ENCODE data around the gene CHTOP.
"Not testable (repeated sequence)": the region's sequence is repeated elsewhere in the genome, so short reads cannot be mapped to it uniquely, and the experiment has no call there.

The CHTOP gene

DNA sequence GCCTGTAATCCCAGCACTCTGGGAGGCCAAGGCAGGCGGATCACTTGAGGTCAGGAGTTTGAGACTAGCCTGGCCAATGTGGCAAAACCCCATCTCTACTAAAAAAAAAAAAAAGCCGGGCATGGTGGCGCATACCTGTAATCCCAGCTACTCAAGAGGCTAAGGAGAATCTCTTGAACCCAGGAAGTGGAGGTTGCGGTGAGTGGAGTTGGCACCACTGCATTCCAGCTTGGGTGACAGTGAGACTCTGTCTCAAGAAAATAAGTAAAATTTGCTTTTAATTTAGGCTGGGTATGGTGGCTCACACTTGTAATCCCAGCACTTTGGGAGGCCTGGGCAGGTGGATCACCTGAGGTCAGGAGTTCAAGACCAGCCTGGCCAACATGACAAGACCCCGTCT is 6.3 kb downstream of the CHTOP start:
- H3K36me3 ChIP-seq (ENCODE audit: control insufficient read depth in 1 of 2, insufficient read depth in 2 of 2, low read length in 2 of 2) = peaks cover 47 to 66% of the 10 kb centered on the region in 2 experiments
- H3K4me3 ChIP-seq (ENCODE audit: low read depth, low read length); H4K8ac ChIP-seq (ENCODE audit: low read depth, low read length); H2AFZ ChIP-seq (ENCODE audit: insufficient read depth, low read length, poor library complexity); H3K23ac ChIP-seq (ENCODE audit: low read length); H4K12ac ChIP-seq (ENCODE audit: low read depth, low read length); H3K14ac ChIP-seq (ENCODE audit: low read length); H2BK5ac ChIP-seq (ENCODE audit: low read depth, low read length, poor library complexity); H3K79me2 ChIP-seq (ENCODE audit: control insufficient read depth, insufficient read depth, low read length, poor library complexity); H3K27ac ChIP-seq (ENCODE audit: low read depth, low read length); H3K79me1 ChIP-seq (ENCODE audit: low read length); H2AK5ac ChIP-seq (ENCODE audit: low read length); H3K4me2 ChIP-seq (ENCODE audit: low read length); H3K9ac ChIP-seq (ENCODE audit: low read length); H3K18ac ChIP-seq (ENCODE audit: low read length); H2BK12ac ChIP-seq (ENCODE audit: low read length); H3K9me3 ChIP-seq (ENCODE audit: insufficient read depth, low read depth, low read length); H3K27me3 ChIP-seq (ENCODE audit: insufficient read depth, low read length); H2BK120ac ChIP-seq (ENCODE audit: insufficient read depth, low read length, poor library complexity); H3K4me1 ChIP-seq (ENCODE audit: control insufficient read depth in 1 of 2, insufficient read depth in 2 of 2, low read length in 2 of 2); DNase-seq; H4K91ac ChIP-seq (ENCODE audit: low read depth, low read length): not testable (repeated sequence)
- H3K4ac ChIP-seq (ENCODE audit: low read depth, low read length) = peak overlapping the region; percentile 49
- WGBS (ENCODE audit: extremely low coverage, insufficient coverage, insufficient read length) = no CpG with 5 or more reads among the region's 5 CpGs

DNA sequence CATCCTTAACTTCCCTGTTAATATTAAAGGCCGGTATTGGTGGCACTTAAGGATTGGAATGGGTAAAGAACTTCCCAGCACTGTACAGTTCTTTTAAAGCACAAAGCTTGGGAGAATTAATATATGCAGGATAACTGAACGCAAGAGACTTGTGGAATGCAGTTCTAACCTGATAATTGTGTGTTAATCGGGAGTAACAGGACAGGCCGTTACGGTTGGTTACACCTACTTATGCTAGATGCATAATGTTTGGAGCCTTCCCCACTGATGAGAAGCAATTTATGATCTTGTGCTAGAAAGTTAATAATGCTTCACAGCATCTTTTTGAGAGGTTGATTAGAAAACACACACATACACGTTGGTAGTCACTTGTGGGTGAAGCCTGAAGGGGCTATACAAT is 7.0 kb downstream of the CHTOP start:
- Histone ChIP-seq H3K27ac (ENCODE audit: low read depth, low read length) (no peak overlapping the region), H2BK12ac (ENCODE audit: low read length) (no peak overlapping the region), H3K4ac (ENCODE audit: low read depth, low read length) (peak overlapping the region; percentile 44), H4K8ac (ENCODE audit: low read depth, low read length) (no peak overlapping the region), H2BK5ac (ENCODE audit: low read depth, low read length, poor library complexity) (no peak overlapping the region), H3K4me3 (ENCODE audit: low read depth, low read length) (no peak overlapping the region), H3K27me3 (ENCODE audit: insufficient read depth, low read length) (no peaks in the 10 kb centered on the region), H2AFZ (ENCODE audit: insufficient read depth, low read length, poor library complexity) (no peak overlapping the region), H4K91ac (ENCODE audit: low read depth, low read length) (no peak overlapping the region), H3K79me2 (ENCODE audit: control insufficient read depth, insufficient read depth, low read length, poor library complexity) (peaks cover 3% of the 10 kb centered on the region), H3K79me1 (ENCODE audit: low read length) (no peaks in the 10 kb centered on the region), H3K14ac (ENCODE audit: low read length) (no peak overlapping the region), H4K12ac (ENCODE audit: low read depth, low read length) (no peak overlapping the region), H3K9ac (ENCODE audit: low read length) (no peak overlapping the region), H3K4me1 (ENCODE audit: control insufficient read depth in 1 of 2, insufficient read depth in 2 of 2, low read length in 2 of 2) (no peaks in the 10 kb centered on the region), H3K4me2 (ENCODE audit: low read length) (no peak overlapping the region), H3K36me3 (ENCODE audit: control insufficient read depth in 1 of 2, insufficient read depth in 2 of 2, low read length in 2 of 2) (peaks cover 45 to 71% of the 10 kb centered on the region in 2 experiments), H2AK5ac (ENCODE audit: low read length) (no peak overlapping the region), H3K9me3 (ENCODE audit: insufficient read depth, low read depth, low read length) (no peaks in the 10 kb centered on the region), H2BK120ac (ENCODE audit: insufficient read depth, low read length, poor library complexity) (no peak overlapping the region), H3K23ac (ENCODE audit: low read length) (no peak overlapping the region), H3K18ac (ENCODE audit: low read length) (no peak overlapping the region)
- no CpG with 5 or more reads among the region's 6 CpGs for WGBS (ENCODE audit: extremely low coverage, insufficient coverage, insufficient read length)
- DNase-seq = no peak

DNA sequence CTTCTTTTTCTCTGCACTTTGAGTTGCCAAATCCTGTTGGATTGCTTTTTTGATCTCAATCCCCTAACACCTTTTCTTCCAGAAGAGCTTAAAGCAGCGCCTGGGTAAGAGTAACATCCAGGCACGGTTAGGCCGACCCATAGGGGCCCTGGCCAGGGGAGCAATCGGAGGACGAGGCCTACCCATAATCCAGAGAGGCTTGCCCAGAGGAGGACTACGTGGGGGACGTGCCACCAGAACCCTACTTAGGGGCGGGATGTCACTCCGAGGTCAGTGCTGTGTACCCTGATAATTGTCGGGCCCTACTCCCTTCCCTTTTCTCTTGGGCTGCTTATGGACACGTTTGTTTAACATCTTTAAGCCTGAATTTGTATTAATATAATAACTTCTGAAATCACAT is 8.3 kb downstream of the CHTOP start:
- no peak overlapping the region for H4K91ac ChIP-seq (ENCODE audit: low read depth, low read length)
- no peak overlapping the region for H4K8ac ChIP-seq (ENCODE audit: low read depth, low read length)
- H3K27ac ChIP-seq (ENCODE audit: low read depth, low read length) = no peak overlapping the region
- no peak overlapping the region for H2BK12ac ChIP-seq (ENCODE audit: low read length)
- H3K79me2 ChIP-seq (ENCODE audit: control insufficient read depth, insufficient read depth, low read length, poor library complexity) = no peaks in the 10 kb centered on the region
- H2BK120ac ChIP-seq (ENCODE audit: insufficient read depth, low read length, poor library complexity) = no peak overlapping the region
- H3K4me3 ChIP-seq (ENCODE audit: low read depth, low read length) = no peak overlapping the region
- H3K4me1 ChIP-seq (ENCODE audit: control insufficient read depth in 1 of 2, insufficient read depth in 2 of 2, low read length in 2 of 2) = no peaks in the 10 kb centered on the region
- peaks cover 40 to 67% of the 10 kb centered on the region in 2 experiments for H3K36me3 ChIP-seq (ENCODE audit: control insufficient read depth in 1 of 2, insufficient read depth in 2 of 2, low read length in 2 of 2)
- no peaks in the 10 kb centered on the region for H3K27me3 ChIP-seq (ENCODE audit: insufficient read depth, low read length)
- no peak overlapping the region for H3K14ac ChIP-seq (ENCODE audit: low read length)
- H2AFZ ChIP-seq (ENCODE audit: insufficient read depth, low read length, poor library complexity) = no peak overlapping the region
- no peak overlapping the region for H2BK5ac ChIP-seq (ENCODE audit: low read depth, low read length, poor library complexity)
- peak overlapping the region; percentile 46 for H3K18ac ChIP-seq (ENCODE audit: low read length)
- H3K9ac ChIP-seq (ENCODE audit: low read length) = no peak overlapping the region
- no peaks in the 10 kb centered on the region for H3K79me1 ChIP-seq (ENCODE audit: low read length)
- no peak overlapping the region for H3K4me2 ChIP-seq (ENCODE audit: low read length)
- no peak overlapping the region for H4K12ac ChIP-seq (ENCODE audit: low read depth, low read length)
- no peaks in the 10 kb centered on the region for H3K9me3 ChIP-seq (ENCODE audit: insufficient read depth, low read depth, low read length)
- no peak overlapping the region for H3K23ac ChIP-seq (ENCODE audit: low read length)
- no CpG with 5 or more reads among the region's 11 CpGs for WGBS (ENCODE audit: extremely low coverage, insufficient coverage, insufficient read length)
- no peak overlapping the region for H2AK5ac ChIP-seq (ENCODE audit: low read length)
- no peak overlapping the region for H3K4ac ChIP-seq (ENCODE audit: low read depth, low read length)
- no peak for DNase-seq

DNA sequence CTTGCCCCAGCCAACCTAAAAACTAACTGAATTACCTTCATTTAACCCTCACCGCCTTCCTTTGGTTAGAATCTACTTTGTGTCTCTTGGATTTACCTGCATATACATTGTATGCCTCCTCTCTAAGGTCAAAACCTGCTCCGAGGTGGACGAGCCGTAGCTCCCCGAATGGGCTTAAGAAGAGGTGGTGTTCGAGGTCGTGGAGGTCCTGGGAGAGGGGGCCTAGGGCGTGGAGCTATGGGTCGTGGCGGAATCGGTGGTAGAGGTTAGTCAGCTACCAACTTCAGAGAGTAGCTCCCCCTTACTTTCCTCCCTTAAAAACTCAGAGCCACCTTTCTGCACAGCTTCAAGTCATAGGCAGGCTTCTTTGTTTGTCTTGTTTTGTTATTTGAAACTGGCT is 9.2 kb downstream of the CHTOP start:
- Histone ChIP-seq H2AFZ (ENCODE audit: insufficient read depth, low read length, poor library complexity) (no peak overlapping the region), H2AK5ac (ENCODE audit: low read length) (no peak overlapping the region)

More for the DNA sequence above, 9.2 kb downstream of the CHTOP start:
- Histone ChIP-seq H3K18ac (ENCODE audit: low read length) (no peak overlapping the region), H4K8ac (ENCODE audit: low read depth, low read length) (no peak overlapping the region), H3K36me3 (ENCODE audit: control insufficient read depth in 1 of 2, insufficient read depth in 2 of 2, low read length in 2 of 2) (peaks cover 36 to 60% of the 10 kb centered on the region in 2 experiments), H2BK120ac (ENCODE audit: insufficient read depth, low read length, poor library complexity) (no peak overlapping the region), H3K4me1 (ENCODE audit: control insufficient read depth in 1 of 2, insufficient read depth in 2 of 2, low read length in 2 of 2) (peaks cover 0 to 2% of the 10 kb centered on the region in 2 experiments), H3K9me3 (ENCODE audit: insufficient read depth, low read depth, low read length) (no peaks in the 10 kb centered on the region), H3K4ac (ENCODE audit: low read depth, low read length) (no peak overlapping the region), H3K14ac (ENCODE audit: low read length) (no peak overlapping the region), H3K79me2 (ENCODE audit: control insufficient read depth, insufficient read depth, low read length, poor library complexity) (no peaks in the 10 kb centered on the region), H2BK12ac (ENCODE audit: low read length) (no peak overlapping the region), H3K79me1 (ENCODE audit: low read length) (no peaks in the 10 kb centered on the region), H3K4me3 (ENCODE audit: low read depth, low read length) (no peak overlapping the region), H3K27me3 (ENCODE audit: insufficient read depth, low read length) (no peaks in the 10 kb centered on the region), H3K9ac (ENCODE audit: low read length) (no peak overlapping the region), H3K27ac (ENCODE audit: low read depth, low read length) (no peak overlapping the region), H4K91ac (ENCODE audit: low read depth, low read length) (no peak overlapping the region), H2BK5ac (ENCODE audit: low read depth, low read length, poor library complexity) (no peak overlapping the region), H3K23ac (ENCODE audit: low read length) (no peak overlapping the region), H4K12ac (ENCODE audit: low read depth, low read length) (no peak overlapping the region), H3K4me2 (ENCODE audit: low read length) (no peak overlapping the region)
- WGBS (ENCODE audit: extremely low coverage, insufficient coverage, insufficient read length) = no CpG with 5 or more reads among the region's 11 CpGs
- no peak for DNase-seq

All from trophoblast cell (in vitro differentiated cells and primary cell).